HEK293 (cell line): ENCODE measurements around the gene WARS2.

ENCODE experiments used
- CTCF ChIA-PET: fragments of 350-600 bp; formaldehyde crosslinking; extraction: SDS; loops from one replicate; lab custom pipeline; 2021; ENCODE audit warnings: antibody characterized with exemption; lab: Yijun Ruan, JAX
- POLR2A ChIA-PET: fragments of 300-600 bp; formaldehyde crosslinking; extraction: SDS; loops from one replicate; lab custom pipeline; 2020; ENCODE audit warnings: antibody characterized with exemption, inconsistent platforms; lab: Yijun Ruan, JAX
- H3K27ac ChIP-seq: fragments of 200-500 bp; sonication (Bioruptor generic); 2 replicates; pipeline ENCODE4 v1.5.1; 2014; ENCODE audit warnings: low read depth, low read length, control low read depth, inconsistent platforms; ENCODE audit errors: extremely low read depth
- H3K36me3 ChIP-seq, 2 experiments: fragments of 200-500 bp in 1 of 2; sonication (Bioruptor generic) in 1 of 2; 1 replicate in 1 of 2; 2 replicates in 1 of 2; pipeline ENCODE4 v1.5.1; 2014 to 2017; ENCODE audit warnings: inconsistent platforms in 2 of 2, low read length in 2 of 2; ENCODE audit not compliant: control insufficient read depth in 2 of 2, insufficient read depth in 1 of 2
- H3K4me1 ChIP-seq: fragments of 200-500 bp; sonication (Bioruptor generic); 2 replicates; pipeline ENCODE4 v1.5.1; 2014; ENCODE audit warnings: mild to moderate bottlenecking, low read length, inconsistent platforms; ENCODE audit not compliant: control insufficient read depth, insufficient read depth
- H3K4me3 ChIP-seq: 2 replicates; pipeline ENCODE4 v1.5.1; 2011; ENCODE audit warnings: low read depth, mild to moderate bottlenecking, control low read depth, low read length, moderate library complexity
- H3K9me3 ChIP-seq: fragments of 200-500 bp; sonication (Bioruptor generic); 2 replicates; pipeline ENCODE4 v1.5.1; 2014; ENCODE audit warnings: low read depth, low read length, inconsistent platforms; ENCODE audit not compliant: control insufficient read depth, insufficient read depth
- EGR2 ChIP-seq: fragments of 450-650 bp; formaldehyde crosslinking; IDR thresholded peaks from 2 replicates; pipeline ENCODE4 v1.5.1; 2016; ENCODE audit warnings: low read depth, missing biosample characterization, missing genetic modification characterization
- RBAK ChIP-seq: fragments of 450-650 bp; formaldehyde crosslinking; IDR thresholded peaks from 2 replicates; pipeline ENCODE4 v1.5.1; 2016; ENCODE audit warnings: missing biosample characterization, missing genetic modification characterization
- REPIN1 ChIP-seq: fragments of 450-650 bp; formaldehyde crosslinking; IDR thresholded peaks from 2 replicates; pipeline ENCODE4 v1.5.1; 2017; ENCODE audit warnings: missing biosample characterization, missing genetic modification characterization, low read depth
- SALL2 ChIP-seq: fragments of 450-650 bp; formaldehyde crosslinking; IDR thresholded peaks from 2 replicates; pipeline ENCODE4 v1.5.0; 2017; ENCODE audit warnings: missing biosample characterization, mild to moderate bottlenecking, missing genetic modification characterization, borderline replicate concordance
- WT1 ChIP-seq: fragments of 450-650 bp; formaldehyde crosslinking; IDR thresholded peaks from 2 replicates; pipeline ENCODE4 v1.5.1; 2016; ENCODE audit warnings: missing biosample characterization, missing genetic modification characterization
- YY1 ChIP-seq: fragments of 450-650 bp; formaldehyde crosslinking; IDR thresholded peaks from 2 replicates; pipeline ENCODE4 v1.5.1; 2018; ENCODE audit warnings: missing biosample characterization, missing genetic modification characterization
- ZBTB17 ChIP-seq: fragments of 450-650 bp; formaldehyde crosslinking; IDR thresholded peaks from 2 replicates; pipeline ENCODE4 v1.5.1; 2016; ENCODE audit warnings: missing biosample characterization, missing genetic modification characterization
- ZEB2 ChIP-seq: fragments of 450-650 bp; formaldehyde crosslinking; IDR thresholded peaks from 2 replicates; pipeline ENCODE4 v1.5.1; 2016; ENCODE audit warnings: missing biosample characterization, missing genetic modification characterization
- ZFP3 ChIP-seq: fragments of 450-650 bp; formaldehyde crosslinking; IDR thresholded peaks from 2 replicates; pipeline ENCODE4 v1.5.1; 2016; ENCODE audit warnings: low read depth, missing biosample characterization, missing genetic modification characterization
- ZFP69B ChIP-seq: fragments of 450-650 bp; formaldehyde crosslinking; IDR thresholded peaks from 2 replicates; pipeline ENCODE4 v1.5.1; 2016; ENCODE audit warnings: missing biosample characterization, missing genetic modification characterization
- ZIC2 ChIP-seq: fragments of 450-650 bp; formaldehyde crosslinking; IDR thresholded peaks from 2 replicates; pipeline ENCODE4 v1.5.1; 2016; ENCODE audit warnings: missing biosample characterization, missing genetic modification characterization
- ZNF114 ChIP-seq: fragments of 450-650 bp; formaldehyde crosslinking; IDR thresholded peaks from 2 replicates; pipeline ENCODE4 v1.5.0; 2017; ENCODE audit warnings: missing biosample characterization, missing genetic modification characterization
- ZNF19 ChIP-seq: fragments of 450-650 bp; formaldehyde crosslinking; IDR thresholded peaks from 2 replicates; pipeline ENCODE4; 2016; ENCODE audit warnings: missing biosample characterization, missing genetic modification characterization, low read depth
- ZNF2 ChIP-seq: fragments of 450-650 bp; formaldehyde crosslinking; IDR thresholded peaks from 2 replicates; pipeline ENCODE4 v1.5.1; 2016; ENCODE audit warnings: missing biosample characterization, missing genetic modification characterization
- ZNF214 ChIP-seq: fragments of 450-650 bp; formaldehyde crosslinking; IDR thresholded peaks from 2 replicates; pipeline ENCODE4 v1.5.1; 2017; ENCODE audit warnings: missing biosample characterization, mild to moderate bottlenecking, missing genetic modification characterization, borderline replicate concordance
- ZNF521 ChIP-seq: fragments of 450-650 bp; formaldehyde crosslinking; IDR thresholded peaks from 2 replicates; pipeline ENCODE4 v1.5.1; 2017; ENCODE audit warnings: missing biosample characterization, mild to moderate bottlenecking, missing genetic modification characterization
- ZNF549 ChIP-seq: fragments of 450-650 bp; IDR thresholded peaks from 2 replicates; pipeline ENCODE4 v1.5.1; 2018; ENCODE audit warnings: missing biosample characterization, missing genetic modification characterization, mild to moderate bottlenecking, inconsistent platforms, moderate library complexity
- ZNF791 ChIP-seq: fragments of 450-650 bp; formaldehyde crosslinking; IDR thresholded peaks from 2 replicates; pipeline ENCODE4 v1.5.1; 2016; ENCODE audit warnings: missing biosample characterization, missing genetic modification characterization
- ZNF837 ChIP-seq: fragments of 450-650 bp; formaldehyde crosslinking; IDR thresholded peaks from 2 replicates; pipeline ENCODE4 v1.5.1; 2016; ENCODE audit warnings: missing biosample characterization, missing genetic modification characterization
- TF ChIP-seq, protein P1 (sequence below): fragments of 450-650 bp; formaldehyde crosslinking; IDR thresholded peaks from 2 replicates; pipeline ENCODE4 v1.5.1; 2016; ENCODE audit warnings: missing biosample characterization, missing genetic modification characterization
- TF ChIP-seq, protein P2 (sequence below): fragments of 450-650 bp; formaldehyde crosslinking; IDR thresholded peaks from 2 replicates; pipeline ENCODE4 v1.5.1; 2016; ENCODE audit warnings: missing biosample characterization, missing genetic modification characterization, borderline replicate concordance
- TF ChIP-seq, protein P3 (sequence below): fragments of 450-650 bp; formaldehyde crosslinking; conservative IDR thresholded peaks from 2 replicates; pipeline ENCODE4 v1.5.1; 2016; ENCODE audit warnings: low read depth, missing biosample characterization, missing genetic modification characterization
- TF ChIP-seq, protein P4 (sequence below): IDR thresholded peaks from 2 replicates; pipeline ENCODE4 v1.6.1; 2011; ENCODE audit warnings: mild to moderate bottlenecking, low read depth, low read length, borderline replicate concordance

WARS2 gene

DNA sequence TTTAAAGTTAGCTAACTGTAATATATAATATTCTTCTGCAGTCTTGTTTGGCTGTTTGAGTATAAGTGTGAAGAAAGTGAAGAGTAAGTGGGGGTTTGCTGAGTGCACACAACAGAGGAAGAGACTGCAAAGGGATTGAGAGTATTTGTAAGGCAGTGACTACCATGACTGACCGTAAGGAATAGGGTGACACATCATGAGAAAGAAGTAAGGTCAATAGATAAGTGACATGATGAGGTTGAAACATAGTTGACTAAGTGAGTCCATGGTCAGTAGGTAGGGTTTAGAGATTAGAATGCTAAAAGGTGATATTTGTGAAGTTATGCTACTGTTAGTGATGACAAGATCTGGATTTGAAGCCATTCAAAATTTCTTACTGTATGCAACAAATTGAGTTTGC is 27.7 kb downstream of the WARS2 start:
- ChIA-PET CTCF (no interaction called here), POLR2A (no interaction called here)
- Histone ChIP-seq H3K36me3 (no peaks in the 10 kb centered on the region), H3K4me3 (no peak overlapping the region), H3K27ac (no peak overlapping the region), H3K4me1 (no peaks in the 10 kb centered on the region), H3K9me3 (no peaks in the 10 kb centered on the region)
- no peak for TF ChIP-seq ZNF521
- no peak for TF ChIP-seq ZNF549

DNA sequence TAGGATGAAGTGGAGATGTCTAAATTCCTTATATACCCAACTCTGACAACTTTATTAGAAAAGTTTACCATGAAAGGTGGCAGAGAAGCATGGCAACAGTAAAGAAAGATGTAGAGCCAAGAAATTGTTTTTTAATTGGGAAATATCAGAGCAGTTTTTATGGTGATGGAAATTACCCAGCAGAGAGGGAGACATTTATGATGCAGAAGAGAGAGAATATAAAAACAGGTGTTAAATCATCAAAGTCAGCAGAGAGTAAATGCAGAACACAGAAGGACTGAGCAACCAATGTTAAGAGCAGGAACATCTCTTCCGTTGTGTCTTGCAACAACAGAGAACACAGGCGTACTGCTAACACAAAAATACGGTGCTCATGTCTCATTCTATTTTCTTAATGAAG is 28.2 kb downstream of the WARS2 start:
- Histone ChIP-seq H3K9me3 (no peaks in the 10 kb centered on the region), H3K27ac (no peak overlapping the region), H3K4me1 (no peaks in the 10 kb centered on the region), H3K4me3 (no peak overlapping the region), H3K36me3 (no peaks in the 10 kb centered on the region)
- TF ChIP-seq YY1 (no peak), ZNF791 (tag by site-specific recombination) (no peak)
- CTCF ChIA-PET, result interaction anchor here (0.7 kb wide), 1 partner anchor 1037 kb away, joined by 4 read pairs; no protein-coding TSS in a partner anchor
- POLR2A ChIA-PET, result no interaction called here

DNA sequence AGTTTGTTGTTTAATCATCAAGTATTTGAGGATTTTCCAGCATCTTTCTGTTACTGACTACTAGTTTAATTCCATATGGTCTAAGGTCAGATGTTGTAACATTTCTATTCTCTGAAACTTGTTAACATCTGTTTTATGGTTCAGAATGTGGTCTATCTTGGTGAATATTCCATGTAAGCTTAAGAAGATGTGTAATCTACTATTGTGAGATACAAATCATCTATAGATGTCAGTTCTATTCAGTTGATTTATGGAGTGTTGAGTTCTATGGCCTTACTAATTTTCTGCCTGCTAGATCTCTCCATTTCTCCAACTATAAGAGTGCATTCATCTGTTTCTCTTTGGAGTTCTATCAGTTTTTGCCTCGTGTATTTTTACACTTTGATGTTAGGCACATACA is 31.5 kb downstream of the WARS2 start:
- Histone ChIP-seq H3K27ac (no peak overlapping the region), H3K4me3 (no peak overlapping the region), H3K36me3 (no peaks in the 10 kb centered on the region), H3K9me3 (no peaks in the 10 kb centered on the region)
- TF ChIP-seq, protein P1, sequence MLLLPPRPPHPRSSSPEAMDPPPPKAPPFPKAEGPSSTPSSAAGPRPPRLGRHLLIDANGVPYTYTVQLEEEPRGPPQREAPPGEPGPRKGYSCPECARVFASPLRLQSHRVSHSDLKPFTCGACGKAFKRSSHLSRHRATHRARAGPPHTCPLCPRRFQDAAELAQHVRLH, result no peak
- TF ChIP-seq ZNF837 (tag by site-specific recombination) (no peak), ZIC2 (tag by site-specific recombination) (no peak), ZNF214 (no peak), WT1 (tag by site-specific recombination) (no peak), ZEB2 (tag by site-specific recombination) (no peak), ZNF19 (tag by site-specific recombination) (no peak), EGR2 (tag by site-specific recombination) (no peak), RBAK (tag by site-specific recombination) (no peak), ZFP69B (tag by site-specific recombination) (no peak), SALL2 (no peak), ZBTB17 (tag by site-specific recombination) (no peak), ZFP3 (tag by site-specific recombination) (no peak)
- TF ChIP-seq, protein P2, sequence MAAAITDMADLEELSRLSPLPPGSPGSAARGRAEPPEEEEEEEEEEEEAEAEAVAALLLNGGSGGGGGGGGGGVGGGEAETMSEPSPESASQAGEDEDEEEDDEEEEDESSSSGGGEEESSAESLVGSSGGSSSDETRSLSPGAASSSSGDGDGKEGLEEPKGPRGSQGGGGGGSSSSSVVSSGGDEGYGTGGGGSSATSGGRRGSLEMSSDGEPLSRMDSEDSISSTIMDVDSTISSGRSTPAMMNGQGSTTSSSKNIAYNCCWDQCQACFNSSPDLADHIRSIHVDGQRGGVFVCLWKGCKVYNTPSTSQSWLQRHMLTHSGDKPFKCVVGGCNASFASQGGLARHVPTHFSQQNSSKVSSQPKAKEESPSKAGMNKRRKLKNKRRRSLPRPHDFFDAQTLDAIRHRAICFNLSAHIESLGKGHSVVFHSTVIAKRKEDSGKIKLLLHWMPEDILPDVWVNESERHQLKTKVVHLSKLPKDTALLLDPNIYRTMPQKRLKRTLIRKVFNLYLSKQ, result no peak
- TF ChIP-seq, all 188 proteins: peak for 0
- no peaks in the 10 kb centered on the region for H3K4me1 ChIP-seq
- CTCF ChIA-PET, result no interaction called here
- POLR2A ChIA-PET, result no interaction called here

DNA sequence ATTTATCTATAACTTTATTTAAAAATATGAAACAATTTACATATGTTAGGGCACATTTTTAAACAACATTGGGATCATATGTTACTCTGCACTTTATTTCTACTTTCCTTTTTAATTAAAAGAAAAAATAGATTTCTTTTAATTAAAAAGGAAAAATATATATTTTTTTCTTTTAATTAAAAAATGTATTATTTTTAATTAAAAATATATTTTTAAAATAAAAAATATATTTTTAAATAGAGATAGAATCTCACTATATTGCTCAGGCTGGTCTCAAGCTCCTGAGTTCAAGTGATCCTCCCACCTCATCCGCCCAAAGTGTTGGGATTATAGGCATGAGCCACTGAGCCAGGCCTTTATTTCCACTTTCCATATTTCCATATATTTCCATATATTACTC is 36.7 kb downstream of the WARS2 start:
- CTCF ChIA-PET, result interaction anchor here (0.7 kb wide), 1 partner anchor 19 kb away, joined by 4 read pairs; no protein-coding TSS in a partner anchor
- no peaks in the 10 kb centered on the region for H3K4me1 ChIP-seq
- no peak overlapping the region for H3K4me3 ChIP-seq
- H3K36me3 ChIP-seq, result no peaks in the 10 kb centered on the region
- H3K9me3 ChIP-seq, result no peaks in the 10 kb centered on the region
- POLR2A ChIA-PET, result interaction anchor here (0.6 kb wide), 1 partner anchor 48 kb away, joined by 3 read pairs; no protein-coding TSS in a partner anchor
- no peak overlapping the region for H3K27ac ChIP-seq
- TF ChIP-seq, protein P3, sequence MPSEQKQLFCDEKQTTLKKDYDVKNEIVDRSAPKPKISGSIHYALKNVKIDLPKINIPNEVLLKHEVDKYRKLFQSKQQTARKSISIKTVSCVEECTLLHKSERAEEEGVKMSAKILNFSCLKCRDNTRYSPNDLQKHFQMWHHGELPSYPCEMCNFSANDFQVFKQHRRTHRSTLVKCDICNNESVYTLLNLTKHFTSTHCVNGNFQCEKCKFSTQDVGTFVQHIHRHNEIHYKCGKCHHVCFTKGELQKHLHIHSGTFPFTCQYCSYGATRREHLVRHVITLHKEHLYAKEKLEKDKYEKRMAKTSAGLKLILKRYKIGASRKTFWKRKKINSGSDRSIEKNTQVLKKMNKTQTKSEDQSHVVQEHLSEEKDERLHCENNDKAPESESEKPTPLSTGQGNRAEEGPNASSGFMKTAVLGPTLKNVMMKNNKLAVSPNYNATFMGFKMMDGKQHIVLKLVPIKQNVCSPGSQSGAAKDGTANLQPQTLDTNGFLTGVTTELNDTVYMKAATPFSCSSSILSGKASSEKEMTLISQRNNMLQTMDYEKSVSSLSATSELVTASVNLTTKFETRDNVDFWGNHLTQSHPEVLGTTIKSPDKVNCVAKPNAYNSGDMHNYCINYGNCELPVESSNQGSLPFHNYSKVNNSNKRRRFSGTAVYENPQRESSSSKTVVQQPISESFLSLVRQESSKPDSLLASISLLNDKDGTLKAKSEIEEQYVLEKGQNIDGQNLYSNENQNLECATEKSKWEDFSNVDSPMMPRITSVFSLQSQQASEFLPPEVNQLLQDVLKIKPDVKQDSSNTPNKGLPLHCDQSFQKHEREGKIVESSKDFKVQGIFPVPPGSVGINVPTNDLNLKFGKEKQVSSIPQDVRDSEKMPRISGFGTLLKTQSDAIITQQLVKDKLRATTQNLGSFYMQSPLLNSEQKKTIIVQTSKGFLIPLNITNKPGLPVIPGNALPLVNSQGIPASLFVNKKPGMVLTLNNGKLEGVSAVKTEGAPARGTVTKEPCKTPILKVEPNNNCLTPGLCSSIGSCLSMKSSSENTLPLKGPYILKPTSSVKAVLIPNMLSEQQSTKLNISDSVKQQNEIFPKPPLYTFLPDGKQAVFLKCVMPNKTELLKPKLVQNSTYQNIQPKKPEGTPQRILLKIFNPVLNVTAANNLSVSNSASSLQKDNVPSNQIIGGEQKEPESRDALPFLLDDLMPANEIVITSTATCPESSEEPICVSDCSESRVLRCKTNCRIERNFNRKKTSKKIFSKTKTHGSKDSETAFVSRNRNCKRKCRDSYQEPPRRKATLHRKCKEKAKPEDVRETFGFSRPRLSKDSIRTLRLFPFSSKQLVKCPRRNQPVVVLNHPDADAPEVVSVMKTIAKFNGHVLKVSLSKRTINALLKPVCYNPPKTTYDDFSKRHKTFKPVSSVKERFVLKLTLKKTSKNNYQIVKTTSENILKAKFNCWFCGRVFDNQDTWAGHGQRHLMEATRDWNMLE (tag by site-specific recombination), result no peak
- TF ChIP-seq EGR2 (tag by site-specific recombination), result no peak
- TF ChIP-seq REPIN1, result no peak
- TF ChIP-seq ZIC2 (tag by site-specific recombination), result no peak
- TF ChIP-seq ZNF114 (tag by site-specific recombination), result no peak
- no peak for TF ChIP-seq ZNF2 (tag by site-specific recombination)
- TF ChIP-seq, protein P4, sequence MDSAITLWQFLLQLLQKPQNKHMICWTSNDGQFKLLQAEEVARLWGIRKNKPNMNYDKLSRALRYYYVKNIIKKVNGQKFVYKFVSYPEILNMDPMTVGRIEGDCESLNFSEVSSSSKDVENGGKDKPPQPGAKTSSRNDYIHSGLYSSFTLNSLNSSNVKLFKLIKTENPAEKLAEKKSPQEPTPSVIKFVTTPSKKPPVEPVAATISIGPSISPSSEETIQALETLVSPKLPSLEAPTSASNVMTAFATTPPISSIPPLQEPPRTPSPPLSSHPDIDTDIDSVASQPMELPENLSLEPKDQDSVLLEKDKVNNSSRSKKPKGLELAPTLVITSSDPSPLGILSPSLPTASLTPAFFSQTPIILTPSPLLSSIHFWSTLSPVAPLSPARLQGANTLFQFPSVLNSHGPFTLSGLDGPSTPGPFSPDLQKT, result no peak
